GM19452 (cell line): Measurements from ENCODE around the gene SLC16A7.

Experiments used
- ATAC-seq: cut with Tn5 transposase; IDR thresholded peaks from one replicate; pipeline ENCODE4 v1.9.1; 2021; ENCODE audit not compliant: unreplicated experiment

The SLC16A7 gene

GRCh38 chr12:59833408-59833807 is 237.6 kb downstream of the SLC16A7 start:
- ATAC-seq = no peak

DNA sequence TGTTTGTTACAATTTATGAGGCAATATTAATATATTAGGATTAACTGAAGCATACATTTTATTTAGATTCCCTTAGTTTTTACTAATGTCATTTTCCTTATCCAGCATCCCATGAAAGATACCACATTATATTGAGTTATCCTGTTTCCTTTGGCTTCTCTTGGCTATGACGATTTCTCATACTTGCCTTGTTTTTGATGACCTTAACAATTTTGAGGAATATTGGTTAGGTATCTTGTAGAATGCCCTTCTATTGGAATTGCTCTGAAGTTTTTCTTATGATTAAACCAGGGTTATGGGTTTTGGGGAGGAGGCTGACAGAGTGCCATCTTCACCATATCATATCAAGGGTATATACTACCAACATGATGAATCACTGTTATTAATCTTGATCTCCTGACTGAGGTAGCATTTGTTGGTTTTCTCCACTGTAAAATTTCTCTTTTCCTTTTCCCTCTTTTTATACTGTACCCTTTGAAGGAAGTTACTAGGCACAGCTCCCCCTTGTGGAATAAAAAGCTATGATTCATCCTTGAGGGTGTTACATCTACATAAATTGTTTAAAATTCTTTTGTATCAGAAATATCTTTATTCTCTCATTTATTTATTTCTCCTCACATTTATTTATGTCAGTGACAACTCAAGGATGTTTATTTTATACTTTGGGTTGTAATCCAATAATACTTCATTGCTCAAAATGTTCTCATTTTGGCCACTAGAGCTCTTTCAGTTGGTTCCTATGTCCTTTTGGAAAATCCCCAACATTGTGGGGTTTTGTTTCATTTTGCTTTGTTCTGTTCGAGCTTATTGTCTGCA is 239.0 kb downstream of the SLC16A7 start:
- no peak for ATAC-seq
